ENCODE data around the gene CARD9.

GRCh38 chr9:136318776-136319241 lies 54.7 kb downstream of the CARD9 start:
- TF ChIP-seq CTCF (IDR thresholded peaks at IDR 0.05; ENCODE audit: low read depth, low read length, poor library complexity, severe bottlenecking) (no peak), EZH2phosphoT487 (IDR thresholded peaks at IDR 0.05; ENCODE audit: borderline replicate concordance, low read length) (no peak)

Data from DOHH2 (cell line).